T-cell (primary cell): Measurements from ENCODE around the gene SKIC3. TPM values are rescaled to one million over a fixed set of nuclear protein-coding genes. Genes with fewer than 3 reads are reported as not detected.

Experiments
- ATAC-seq, 4 experiments: fragments of 200-7000 bp in 3 of 4; fragments of 150-1000 bp in 1 of 4; cut with Tn5 transposase; replicated peaks in 1 of 4; 1 replicate in 3 of 4; 2 replicates in 1 of 4; pipeline ENCODE4 v1.10.0; 2021; ENCODE audit warnings: moderate library complexity in 3 of 4, mild to moderate bottlenecking in 2 of 4, moderate number of reproducible peaks in 1 of 4
- CTCF ChIA-PET, 2 donors: fragments of 300-600 bp; sonication (Branson Sonifier 250); formaldehyde crosslinking; loops; one replicate each; lab custom pipeline; 2022; ENCODE audit warnings: antibody characterized with exemption in 2 of 2; lab: Charles Lee
- POLR2A ChIA-PET, 2 donors: fragments of 300-600 bp; sonication (Branson Sonifier 250); formaldehyde crosslinking; loops; one replicate each; lab custom pipeline; 2022; ENCODE audit warnings: antibody characterized with exemption in 2 of 2; lab: Charles Lee
- DNase-seq, 35 experiments: peaks; one replicate each; pipeline versions ENCODE4 v3.0.0 to v3.0.0-alpha.2; 2013 to 2023
- H3K27ac ChIP-seq: one replicate; pipeline ENCODE4 v1.5.1; 2013; ENCODE audit warnings: low read length
- H3K27me3 ChIP-seq, 2 experiments: replicated peaks in 1 of 2; 1 replicate in 1 of 2; 2 replicates in 1 of 2; pipeline versions ENCODE4 v1.6.1 to v1.7.0; 2013; ENCODE audit warnings: low read length in 1 of 2, mixed read lengths in 1 of 2; ENCODE audit not compliant: control insufficient read depth in 2 of 2, insufficient read depth in 2 of 2; ENCODE audit errors: extremely low read depth in 1 of 2
- H3K36me3 ChIP-seq, 2 donors: 1 replicate in 1 of 2; 2 replicates in 1 of 2; pipeline versions ENCODE4 v1.6.1 to v1.7.0; 2013; ENCODE audit warnings: low read length in 1 of 2; ENCODE audit not compliant: control insufficient read depth in 2 of 2, insufficient read depth in 1 of 2; ENCODE audit errors: extremely low read depth in 1 of 2
- H3K4me1 ChIP-seq, 2 experiments: 1 replicate in 1 of 2; 2 replicates in 1 of 2; pipeline versions ENCODE4 v1.6.1 to v1.7.0; 2013; ENCODE audit warnings: low read length in 2 of 2, mixed read lengths in 1 of 2; ENCODE audit not compliant: insufficient read depth in 2 of 2, control insufficient read depth in 1 of 2; ENCODE audit errors: extremely low read depth in 1 of 2
- H3K4me3 ChIP-seq, 2 donors: 1 replicate in 1 of 2; 2 replicates in 1 of 2; pipeline versions ENCODE4 v1.5.1 to v1.7.0; 2013; ENCODE audit warnings: mild to moderate bottlenecking in 2 of 2, low read length in 1 of 2, moderate library complexity in 1 of 2; ENCODE audit not compliant: control insufficient read depth in 1 of 2; ENCODE audit errors: extremely low read depth in 1 of 2
- H3K9me3 ChIP-seq: 2 replicates; pipeline ENCODE4 v1.7.0; 2013
- H3K27ac Mint-ChIP-seq, 2 donors: one replicate each; pipeline ENCODE4 v1.8.0; 2020 to 2021; ENCODE audit warnings: mild to moderate bottlenecking in 2 of 2, mixed read lengths in 2 of 2
- H3K27me3 Mint-ChIP-seq, 2 donors: one replicate each; pipeline ENCODE4 v1.8.0; 2021 to 2022; ENCODE audit warnings: mixed read lengths in 2 of 2
- H3K36me3 Mint-ChIP-seq: one replicate; pipeline ENCODE4 v1.8.0; 2021; ENCODE audit warnings: mixed read lengths
- H3K4me1 Mint-ChIP-seq, 3 donors: one replicate each; pipeline ENCODE4 v1.8.0; 2020 to 2022; ENCODE audit warnings: mixed read lengths in 3 of 3, mild to moderate bottlenecking in 1 of 3
- H3K4me3 Mint-ChIP-seq, 3 donors: one replicate each; pipeline ENCODE4 v1.8.0; 2020 to 2022; ENCODE audit warnings: mild to moderate bottlenecking in 3 of 3, mixed read lengths in 3 of 3, moderate library complexity in 3 of 3
- H3K9me3 Mint-ChIP-seq, 3 donors: one replicate each; pipeline ENCODE4 v1.8.0; 2020 to 2022; ENCODE audit warnings: mixed read lengths in 3 of 3
- WGBS: methylation state at CpG from one replicate; pipeline ENCODE4 v1.1.5; 2013; ENCODE audit warnings: missing lambda C conversion rate; ENCODE audit not compliant: insufficient coverage; 5-methylcytosine and 5-hydroxymethylcytosine counted together
- total RNA-seq, 35 experiments: library from RNA in 6 of 35; stranded (reverse) in 6 of 35; fragments of 120-200 nt in 1 of 35; gene quantifications; one replicate each; pipeline versions ENCODE4 v1.2.1 to v1.2.4 and lab custom pipeline; 2013 to 2026

SKIC3 gene
- total RNA-seq, 5 donors from 2014 or later (not counting 1 experiment from before 2014, with no cell fraction given), result 62.7 to 85.6 (median 76.3) TPM

DNA sequence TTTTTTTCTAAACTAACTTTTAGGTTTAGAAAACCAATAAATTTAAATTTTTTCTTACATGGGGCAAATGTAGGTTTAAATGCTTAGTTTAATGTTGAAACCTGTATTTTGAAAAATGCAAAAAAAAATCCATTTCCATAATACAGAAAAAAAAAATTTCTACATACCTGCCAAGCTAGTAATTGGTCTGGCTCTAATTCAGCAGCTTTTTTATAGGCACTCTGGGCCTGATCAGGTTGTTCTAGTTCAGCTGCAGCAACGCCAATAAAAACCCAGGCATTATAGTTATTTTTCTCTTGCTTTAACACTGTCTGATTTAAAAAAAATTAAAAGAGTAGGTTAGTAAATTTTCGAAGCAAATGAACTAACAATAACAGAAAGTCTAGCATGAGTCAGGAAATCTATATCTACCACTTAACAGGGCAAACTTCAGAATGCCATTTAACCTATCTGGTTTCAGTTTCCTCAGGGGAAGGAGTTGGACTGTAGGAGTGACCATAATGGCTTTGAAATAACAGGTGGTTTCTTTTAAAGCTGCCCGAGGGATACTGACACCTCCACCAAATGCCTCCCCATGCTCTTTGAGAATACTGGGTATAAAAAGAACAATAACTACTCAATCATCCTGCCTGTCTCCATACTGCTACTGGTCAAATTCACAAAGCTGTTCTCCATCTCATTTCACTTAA is 11.6 kb downstream of the SKIC3 start:
- no peaks in the 10 kb centered on the region for H3K27me3 Mint-ChIP-seq
- no peaks in the 10 kb centered on the region for H3K9me3 ChIP-seq
- WGBS, result no CpG with 5 or more reads among the region's 3 CpGs
- no peak overlapping the region for H3K4me3 Mint-ChIP-seq
- H3K27ac Mint-ChIP-seq, result peak overlapping the region; percentile 0 to 53
- DNase-seq (no peak), ATAC-seq (no peak)
- no peaks in the 10 kb centered on the region for H3K4me1 ChIP-seq
- H3K27ac ChIP-seq, result no peak overlapping the region
- POLR2A ChIA-PET, result no interaction called here
- H3K36me3 Mint-ChIP-seq, result peaks cover 45% of the 10 kb centered on the region
- H3K4me3 ChIP-seq, result no peak overlapping the region
- peaks cover 0 to 59% of the 10 kb centered on the region in 2 donors for H3K36me3 ChIP-seq
- H3K27me3 ChIP-seq, result no peaks in the 10 kb centered on the region
- CTCF ChIA-PET, result no interaction called here
- peaks cover 6 to 26% (median 20%) of the 10 kb centered on the region in 3 donors for H3K4me1 Mint-ChIP-seq
- H3K9me3 Mint-ChIP-seq, result no peaks in the 10 kb centered on the region

DNA sequence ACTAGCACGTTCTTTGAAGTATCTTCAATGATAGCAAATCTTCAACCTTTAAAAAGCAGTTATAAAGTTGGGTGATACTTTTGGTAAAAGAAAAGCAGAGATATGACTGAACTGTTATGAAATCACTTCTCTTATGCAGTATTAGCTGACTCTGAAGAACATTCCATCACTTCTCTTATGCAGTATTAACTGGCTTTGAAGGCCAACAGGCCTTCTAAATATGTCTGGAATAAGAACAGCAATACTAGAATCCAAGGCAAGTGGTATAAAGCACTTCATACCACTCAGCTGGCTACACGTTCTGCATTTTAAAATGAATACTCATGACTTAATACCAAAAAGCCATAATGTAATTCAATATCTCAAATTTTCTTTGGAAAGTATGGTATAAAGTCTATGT is 17.3 kb downstream of the SKIC3 start:
- DNase-seq (no peak), ATAC-seq (no peak)
- Histone ChIP-seq H3K36me3 (peaks cover 0 to 52% of the 10 kb centered on the region in 2 donors), H3K4me3 (no peak overlapping the region), H3K9me3 (no peaks in the 10 kb centered on the region), H3K27ac (no peak overlapping the region), H3K27me3 (no peaks in the 10 kb centered on the region), H3K4me1 (no peaks in the 10 kb centered on the region)
- whole genome bisulfite sequencing, result no CpG with 5 or more reads among the region's 2 CpGs
- Mint-ChIP-seq H3K36me3 (peaks cover 65% of the 10 kb centered on the region), H3K4me3 (no peak overlapping the region), H3K27ac (no peak overlapping the region), H3K9me3 (no peaks in the 10 kb centered on the region), H3K27me3 (no peaks in the 10 kb centered on the region), H3K4me1 (peaks cover 16 to 30% (median 17%) of the 10 kb centered on the region in 3 donors)
- CTCF ChIA-PET, result no interaction called here
- POLR2A ChIA-PET, result no interaction called here

DNA sequence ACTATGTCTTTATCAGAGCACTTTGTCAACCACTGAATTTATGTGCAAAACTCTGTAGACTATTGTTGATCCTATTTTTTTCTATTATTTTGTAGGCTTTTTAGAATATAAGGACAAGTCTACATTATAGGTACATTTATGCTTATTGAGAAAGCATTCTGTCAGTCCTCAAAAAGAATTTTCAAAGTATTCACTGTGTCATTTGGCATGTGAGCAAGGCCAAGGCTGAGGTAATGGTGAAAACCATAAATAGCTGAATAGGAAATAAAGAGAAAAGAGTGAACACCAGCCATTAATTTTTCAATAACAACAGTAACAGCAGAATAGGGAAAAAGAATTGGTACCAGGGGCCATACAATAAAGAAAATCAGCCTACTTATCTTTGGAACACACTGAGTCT is 21.0 kb downstream of the SKIC3 start:
- Histone ChIP-seq H3K36me3 (peaks cover 0 to 55% of the 10 kb centered on the region in 2 donors), H3K4me1 (peaks cover 0 to 2% of the 10 kb centered on the region in 2 experiments), H3K27me3 (no peaks in the 10 kb centered on the region), H3K27ac (no peak overlapping the region), H3K4me3 (no peak overlapping the region), H3K9me3 (no peaks in the 10 kb centered on the region)
- Mint-ChIP-seq H3K36me3 (peaks cover 54% of the 10 kb centered on the region), H3K27ac (no peak overlapping the region), H3K9me3 (no peaks in the 10 kb centered on the region), H3K4me3 (no peak overlapping the region), H3K4me1 (peaks cover 17 to 27% (median 17%) of the 10 kb centered on the region in 3 donors), H3K27me3 (no peaks in the 10 kb centered on the region)
- ATAC-seq, result no peak
- CTCF ChIA-PET, result interaction anchor here in 1 of 2 donors (0.6 kb wide), 1 partner anchor 64 kb away, joined by 3 read pairs; no protein-coding TSS in a partner anchor
- no peak for DNase-seq
- POLR2A ChIA-PET, result interaction anchor here in 1 of 2 donors (0.6 kb wide), 1 partner anchor 13 kb away, joined by 3 read pairs; no protein-coding TSS in a partner anchor

DNA sequence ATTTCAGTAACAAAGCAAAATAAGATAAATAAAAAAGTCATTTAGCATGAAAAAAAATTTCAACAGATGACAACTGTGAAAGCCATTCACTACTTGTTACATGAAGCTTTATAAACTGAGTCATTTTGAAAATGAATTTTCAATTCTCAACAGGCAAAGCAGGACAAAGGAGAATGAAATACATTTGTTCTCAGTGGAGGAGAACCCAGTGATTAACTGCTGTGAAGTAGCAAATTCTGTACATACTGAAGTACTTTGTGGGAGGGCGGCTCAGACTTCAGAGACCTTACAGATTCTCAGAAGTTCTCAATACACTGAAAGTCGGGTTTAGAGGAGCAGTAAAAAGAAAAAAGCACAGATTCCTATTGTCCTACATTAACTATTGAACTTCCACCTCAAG is 21.7 kb downstream of the SKIC3 start:
- no peaks in the 10 kb centered on the region for H3K9me3 ChIP-seq
- ATAC-seq (no peak), DNase-seq (no peak)
- Mint-ChIP-seq H3K4me1 (peaks cover 16 to 30% (median 17%) of the 10 kb centered on the region in 3 donors), H3K9me3 (no peaks in the 10 kb centered on the region), H3K27me3 (no peaks in the 10 kb centered on the region), H3K36me3 (peaks cover 55% of the 10 kb centered on the region), H3K4me3 (no peak overlapping the region), H3K27ac (no peak overlapping the region)
- H3K27ac ChIP-seq, result no peak overlapping the region
- WGBS, result no CpG with 5 or more reads among the region's 2 CpGs
- peaks cover 0 to 2% of the 10 kb centered on the region in 2 experiments for H3K4me1 ChIP-seq
- no peaks in the 10 kb centered on the region for H3K27me3 ChIP-seq
- CTCF ChIA-PET, result interaction anchor here in 1 of 2 donors (0.9 kb wide), 1 partner anchor 248 kb away, joined by 3 read pairs; no protein-coding TSS in a partner anchor
- H3K36me3 ChIP-seq, result peaks cover 0 to 59% of the 10 kb centered on the region in 2 donors
- POLR2A ChIA-PET, result interaction anchor here in 1 of 2 donors (0.6 to 0.7 kb wide), 2 partner anchors 17 to 1212 kb away, joined by 3 read pairs; no protein-coding TSS in a partner anchor
- H3K4me3 ChIP-seq, result no peak overlapping the region

DNA sequence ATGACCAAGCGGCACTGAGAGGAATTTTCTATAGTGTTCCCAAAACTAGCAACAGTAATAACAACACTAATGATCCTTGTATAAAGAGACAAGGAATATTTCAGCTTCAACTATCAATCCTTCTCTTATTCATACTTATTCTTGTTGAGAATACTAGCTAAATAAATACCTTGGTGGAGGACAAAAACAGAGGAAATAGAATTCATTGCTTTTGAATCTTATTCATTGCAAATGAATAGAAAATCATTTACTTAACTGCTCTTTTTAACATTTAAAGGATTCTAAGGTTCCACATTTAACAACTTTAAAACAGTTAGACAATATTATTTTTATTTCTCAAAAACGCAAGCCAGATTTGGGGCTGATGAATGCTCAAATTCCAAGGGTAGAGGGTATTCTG is 22.4 kb downstream of the SKIC3 start:
- ChIA-PET CTCF (interaction anchor here in 1 of 2 donors (0.6 to 0.9 kb wide), 3 partner anchors 11 to 249 kb away, joined by 3 read pairs; no protein-coding TSS in a partner anchor), POLR2A (interaction anchor here in 1 of 2 donors (0.6 to 0.7 kb wide), 2 partner anchors 17 to 1213 kb away, joined by 3 read pairs; no protein-coding TSS in a partner anchor)
- H3K4me3 ChIP-seq, result no peak overlapping the region
- peaks cover 0 to 2% of the 10 kb centered on the region in 2 experiments for H3K4me1 ChIP-seq
- peaks cover 61% of the 10 kb centered on the region for H3K36me3 Mint-ChIP-seq
- no peak overlapping the region for H3K27ac Mint-ChIP-seq
- H3K36me3 ChIP-seq, result peaks cover 0 to 63% of the 10 kb centered on the region in 2 donors
- no peak overlapping the region for H3K27ac ChIP-seq
- no peaks in the 10 kb centered on the region for H3K9me3 Mint-ChIP-seq
- DNase-seq, result no peak
- H3K9me3 ChIP-seq, result no peaks in the 10 kb centered on the region
- peaks cover 16 to 30% (median 17%) of the 10 kb centered on the region in 3 donors for H3K4me1 Mint-ChIP-seq
- no peaks in the 10 kb centered on the region for H3K27me3 Mint-ChIP-seq
- WGBS, result no CpG with 5 or more reads among the region's 2 CpGs
- no peak for ATAC-seq
- no peaks in the 10 kb centered on the region for H3K27me3 ChIP-seq
- H3K4me3 Mint-ChIP-seq, result no peak overlapping the region

DNA sequence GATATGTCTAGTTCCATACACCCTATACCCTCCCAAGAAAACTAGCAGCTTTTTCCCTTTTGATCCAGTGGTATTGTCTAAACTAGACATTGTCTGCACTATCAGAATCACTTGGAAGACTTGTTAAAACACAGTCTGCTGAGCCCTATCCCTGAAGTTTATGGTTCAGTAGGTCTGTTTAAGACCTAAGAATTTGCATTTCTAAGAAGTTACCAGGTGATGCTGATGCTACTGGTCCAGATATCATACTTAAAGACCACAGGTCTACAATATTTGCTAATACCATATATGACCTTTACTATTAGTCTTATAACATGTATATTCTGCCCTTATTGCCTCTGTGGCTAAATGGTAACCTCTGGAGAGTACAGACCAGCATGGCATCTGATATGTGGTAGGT is 23.3 kb downstream of the SKIC3 start:
- Histone ChIP-seq H3K27ac (no peak overlapping the region), H3K36me3 (peaks cover 0 to 64% of the 10 kb centered on the region in 2 donors), H3K27me3 (no peaks in the 10 kb centered on the region), H3K4me3 (no peak overlapping the region), H3K9me3 (no peaks in the 10 kb centered on the region), H3K4me1 (peaks cover 0 to 2% of the 10 kb centered on the region in 2 experiments)
- peaks cover 60% of the 10 kb centered on the region for H3K36me3 Mint-ChIP-seq
- no peaks in the 10 kb centered on the region for H3K27me3 Mint-ChIP-seq
- POLR2A ChIA-PET, result interaction anchor here in 1 of 2 donors (0.7 kb wide), 1 partner anchor 125 kb away, joined by 4 read pairs; no protein-coding TSS in a partner anchor
- H3K27ac Mint-ChIP-seq, result no peak overlapping the region
- H3K4me1 Mint-ChIP-seq, result peaks cover 16 to 25% (median 17%) of the 10 kb centered on the region in 3 donors
- DNase-seq, result no peak
- CTCF ChIA-PET, result interaction anchor here (0.6 to 0.9 kb wide), 2 partner anchors 10 to 44 kb away, joined by 3 read pairs; no protein-coding TSS in a partner anchor
- ATAC-seq, result no peak
- no peak overlapping the region for H3K4me3 Mint-ChIP-seq
- no peaks in the 10 kb centered on the region for H3K9me3 Mint-ChIP-seq
